GM12873 (cell line): ENCODE data around the gene USP16.

Source experiments
- CTCF ChIP-seq: IDR thresholded peaks from 2 replicates; pipeline ENCODE4 v1.5.1; 2012; ENCODE audit warnings: low read depth, mild to moderate bottlenecking, moderate library complexity, low read length, control low read depth; ENCODE audit not compliant: insufficient read depth; ENCODE audit errors: missing control alignments

Gene USP16

GRCh38 chr21:29073222-29074006, 48.9 kb downstream of the USP16 start, which contains the start of gene CCT8:
Gene CCT8, minus strand, starts transcription at chr21:29073648. Its CDS starts 58 bp downstream, at chr21:29073590.
- TF ChIP-seq CTCF, result no peak

GRCh38 chr21:29074007-29074376, 49.5 kb downstream of the USP16 start:
- TF ChIP-seq CTCF, result no peak

- no peak for TF ChIP-seq CTCF
Measured at GRCh38 chr21:29074783-29075182, 50.3 kb downstream of the USP16 start.

- TF ChIP-seq CTCF, result no peak
Measured at GRCh38 chr21:29075706-29076466, 51.4 kb downstream of the USP16 start.

GRCh38 chr21:29077651-29078090, 53.2 kb downstream of the USP16 start:
- TF ChIP-seq CTCF, result no peak

- TF ChIP-seq CTCF, result no peak
Measured at GRCh38 chr21:29078869-29079767, 54.6 kb downstream of the USP16 start.

- no peak for TF ChIP-seq CTCF
Measured at GRCh38 chr21:29080454-29080941, 56.0 kb downstream of the USP16 start.
